ENCODE data around the gene CLCN3.

DNA sequence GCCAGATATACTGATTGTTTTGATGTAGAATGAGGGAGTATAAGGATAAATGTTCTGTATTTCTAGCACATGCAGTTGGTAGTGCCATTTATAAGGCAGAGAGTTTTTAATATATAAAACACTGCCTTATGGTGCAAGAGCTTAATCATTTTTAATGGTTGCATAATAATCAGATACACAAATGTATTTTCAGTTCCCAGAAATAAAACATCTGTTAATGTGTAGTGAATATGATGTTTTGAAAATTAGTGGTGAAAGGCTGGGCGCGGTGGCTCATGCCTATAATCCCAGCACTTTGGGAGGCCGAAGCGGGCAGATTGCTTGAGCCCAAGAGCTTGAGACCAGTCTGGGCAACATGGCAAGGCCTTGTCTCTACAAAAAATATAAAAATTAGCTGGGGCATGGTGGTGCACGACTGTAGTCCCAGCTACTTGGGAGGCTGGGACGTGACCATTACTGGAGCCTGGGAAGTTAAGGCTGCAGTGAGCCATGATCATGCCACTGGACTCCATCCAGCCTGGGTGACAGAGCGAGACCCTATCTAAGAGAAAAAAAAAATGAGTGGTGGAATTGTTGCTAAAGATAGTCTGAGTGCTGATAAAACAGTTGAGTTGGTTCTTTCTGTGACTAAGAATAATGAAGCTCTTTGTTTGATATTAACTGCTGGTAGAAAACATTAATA, 29.3 kb downstream of the CLCN3 start:
- TF ChIP-seq POLR2AphosphoS5 (IDR thresholded peaks at IDR 0.05), result no peak
- TF ChIP-seq, protein P1, sequence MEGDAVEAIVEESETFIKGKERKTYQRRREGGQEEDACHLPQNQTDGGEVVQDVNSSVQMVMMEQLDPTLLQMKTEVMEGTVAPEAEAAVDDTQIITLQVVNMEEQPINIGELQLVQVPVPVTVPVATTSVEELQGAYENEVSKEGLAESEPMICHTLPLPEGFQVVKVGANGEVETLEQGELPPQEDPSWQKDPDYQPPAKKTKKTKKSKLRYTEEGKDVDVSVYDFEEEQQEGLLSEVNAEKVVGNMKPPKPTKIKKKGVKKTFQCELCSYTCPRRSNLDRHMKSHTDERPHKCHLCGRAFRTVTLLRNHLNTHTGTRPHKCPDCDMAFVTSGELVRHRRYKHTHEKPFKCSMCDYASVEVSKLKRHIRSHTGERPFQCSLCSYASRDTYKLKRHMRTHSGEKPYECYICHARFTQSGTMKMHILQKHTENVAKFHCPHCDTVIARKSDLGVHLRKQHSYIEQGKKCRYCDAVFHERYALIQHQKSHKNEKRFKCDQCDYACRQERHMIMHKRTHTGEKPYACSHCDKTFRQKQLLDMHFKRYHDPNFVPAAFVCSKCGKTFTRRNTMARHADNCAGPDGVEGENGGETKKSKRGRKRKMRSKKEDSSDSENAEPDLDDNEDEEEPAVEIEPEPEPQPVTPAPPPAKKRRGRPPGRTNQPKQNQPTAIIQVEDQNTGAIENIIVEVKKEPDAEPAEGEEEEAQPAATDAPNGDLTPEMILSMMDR (IDR thresholded peaks at IDR 0.05), result no peak
